ENCODE data around the gene DLG2.

The DLG2 gene

GRCh38 chr11:84721561-84721961 is 905.6 kb downstream of the DLG2 start:
- TF ChIP-seq, protein P1, sequence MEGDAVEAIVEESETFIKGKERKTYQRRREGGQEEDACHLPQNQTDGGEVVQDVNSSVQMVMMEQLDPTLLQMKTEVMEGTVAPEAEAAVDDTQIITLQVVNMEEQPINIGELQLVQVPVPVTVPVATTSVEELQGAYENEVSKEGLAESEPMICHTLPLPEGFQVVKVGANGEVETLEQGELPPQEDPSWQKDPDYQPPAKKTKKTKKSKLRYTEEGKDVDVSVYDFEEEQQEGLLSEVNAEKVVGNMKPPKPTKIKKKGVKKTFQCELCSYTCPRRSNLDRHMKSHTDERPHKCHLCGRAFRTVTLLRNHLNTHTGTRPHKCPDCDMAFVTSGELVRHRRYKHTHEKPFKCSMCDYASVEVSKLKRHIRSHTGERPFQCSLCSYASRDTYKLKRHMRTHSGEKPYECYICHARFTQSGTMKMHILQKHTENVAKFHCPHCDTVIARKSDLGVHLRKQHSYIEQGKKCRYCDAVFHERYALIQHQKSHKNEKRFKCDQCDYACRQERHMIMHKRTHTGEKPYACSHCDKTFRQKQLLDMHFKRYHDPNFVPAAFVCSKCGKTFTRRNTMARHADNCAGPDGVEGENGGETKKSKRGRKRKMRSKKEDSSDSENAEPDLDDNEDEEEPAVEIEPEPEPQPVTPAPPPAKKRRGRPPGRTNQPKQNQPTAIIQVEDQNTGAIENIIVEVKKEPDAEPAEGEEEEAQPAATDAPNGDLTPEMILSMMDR (conservative IDR thresholded peaks at IDR 0.05; ENCODE audit: low read depth, low read length), result no peak
- H3K4me3 ChIP-seq (ENCODE audit: low read depth, low read length), result no peak overlapping the region
- DNase-seq (ENCODE audit: low read depth), result no peak

DNA sequence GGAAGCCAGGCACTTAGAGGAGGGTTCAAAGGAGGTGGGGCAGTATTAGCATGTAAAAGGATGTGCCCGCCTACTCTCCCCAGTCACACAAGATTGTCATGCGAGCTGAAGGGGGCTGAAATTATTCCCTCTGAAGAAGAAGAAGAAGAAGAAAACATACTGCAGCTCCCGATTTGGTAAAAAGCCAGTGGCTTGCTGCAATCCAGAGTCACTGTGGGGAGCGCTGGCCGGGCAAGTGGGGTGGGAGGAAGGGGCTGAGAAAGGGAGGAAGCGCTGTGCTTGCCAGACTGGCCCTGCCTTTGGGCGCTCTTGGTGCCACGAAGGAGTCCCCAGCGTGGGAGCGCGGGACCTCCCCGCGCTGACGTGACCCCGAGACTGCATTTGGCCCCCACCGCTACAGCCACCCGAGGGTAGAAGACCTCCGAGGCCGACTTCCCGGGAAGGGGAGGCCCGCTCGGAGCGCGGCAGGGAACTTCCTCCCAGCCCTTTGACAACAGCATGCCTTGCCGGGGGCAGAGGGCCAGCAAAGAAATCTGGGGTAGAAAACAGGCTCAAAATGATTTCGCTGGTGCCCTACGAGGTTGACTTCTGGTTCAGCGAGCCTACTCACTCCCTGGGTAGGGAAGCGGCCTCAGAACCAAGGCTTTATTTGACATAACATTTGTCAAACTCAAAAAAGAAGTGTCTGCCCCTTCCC is 906.3 kb downstream of the DLG2 start:
- peak; percentile 24 for DNase-seq (ENCODE audit: low read depth)
- TF ChIP-seq, protein P1 (conservative IDR thresholded peaks at IDR 0.05; ENCODE audit: low read depth, low read length), result no peak
- H3K4me3 ChIP-seq (ENCODE audit: low read depth, low read length), result peak overlapping the region; percentile 48

DNA sequence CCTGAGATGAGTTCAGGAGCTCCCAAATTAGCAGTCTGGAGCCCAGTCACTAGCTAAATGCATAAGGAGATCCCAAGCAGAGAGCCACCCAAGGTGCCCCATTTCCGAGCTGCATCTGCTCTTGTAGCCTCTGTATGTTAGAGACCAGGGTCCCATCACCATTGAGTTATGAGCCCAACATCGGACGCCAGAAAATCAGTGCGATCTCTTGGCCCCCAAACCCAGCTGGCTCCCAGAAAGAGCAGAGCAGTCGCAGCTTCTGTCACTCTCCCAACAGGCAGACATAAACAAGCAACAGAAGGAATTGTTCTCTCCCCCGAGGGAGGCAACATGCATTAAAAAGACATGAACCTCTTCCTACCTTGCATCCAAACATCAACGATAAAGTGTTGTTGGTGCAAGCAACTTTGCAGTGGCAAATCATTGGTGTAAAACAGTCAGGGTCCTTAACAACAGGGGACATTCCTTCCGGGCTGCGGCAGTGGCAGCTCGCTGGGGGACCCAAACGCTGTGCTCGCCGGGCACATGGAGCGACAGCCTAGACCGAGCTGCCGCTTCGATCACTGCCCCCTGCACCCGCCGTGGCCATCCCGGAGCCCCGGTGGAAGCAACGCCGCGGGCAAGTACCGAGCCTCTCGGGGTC is 907.1 kb downstream of the DLG2 start:
- TF ChIP-seq, protein P1 (conservative IDR thresholded peaks at IDR 0.05; ENCODE audit: low read depth, low read length), result no peak
- DNase-seq (ENCODE audit: low read depth), result no peak
- peak overlapping the region; percentile 48 for H3K4me3 ChIP-seq (ENCODE audit: low read depth, low read length)

GRCh38 chr11:84714316-84714780 is 912.8 kb downstream of the DLG2 start:
- H3K4me3 ChIP-seq (ENCODE audit: low read depth, low read length), result no peak overlapping the region
- TF ChIP-seq, protein P1 (conservative IDR thresholded peaks at IDR 0.05; ENCODE audit: low read depth, low read length), result peak; percentile 62
- peak; percentile 45 for DNase-seq (ENCODE audit: low read depth)

GRCh38 chr11:84691830-84692229 is 935.3 kb downstream of the DLG2 start:
- no peak overlapping the region for H3K4me3 ChIP-seq (ENCODE audit: low read depth, low read length)
- TF ChIP-seq, protein P1 (conservative IDR thresholded peaks at IDR 0.05; ENCODE audit: low read depth, low read length), result no peak
- peak; percentile 0 for DNase-seq (ENCODE audit: low read depth)

GRCh38 chr11:84687433-84687832 is 939.7 kb downstream of the DLG2 start:
- TF ChIP-seq, protein P1 (conservative IDR thresholded peaks at IDR 0.05; ENCODE audit: low read depth, low read length), result no peak
- no peak for DNase-seq (ENCODE audit: low read depth)
- no peak overlapping the region for H3K4me3 ChIP-seq (ENCODE audit: low read depth, low read length)

Data from choroid plexus epithelial cell (primary cell).